Measurements from ENCODE around the gene OGDHL. TPM values are rescaled to one million over a fixed set of nuclear protein-coding genes. Genes with fewer than 3 reads are reported as not detected.
A peak's percentile ranks its signal among the peaks of the same experiment; 100 is the strongest.

Gene OGDHL
- total RNA-seq, 1 donor from 2014 or later = 1.9 TPM

GRCh38 chr10:49750546-49750945 is 11.6 kb downstream of the OGDHL start:
- TF ChIP-seq CTCF (IDR thresholded peaks at IDR 0.05; ENCODE audit: insufficient read depth, low read depth, low read length) (no peak), EZH2 (IDR thresholded peaks at IDR 0.05; ENCODE audit: insufficient read depth, low read length) (no peak)
- Mint-ChIP-seq H3K9me3 (ENCODE audit: unreplicated experiment) (peaks cover 2% of the 10 kb centered on the region), H3K36me3 (ENCODE audit: low read depth, unreplicated experiment) (no peaks in the 10 kb centered on the region), H3K27ac (ENCODE audit: unreplicated experiment) (peak overlapping the region; percentile 18), H3K4me1 (ENCODE audit: low read depth, unreplicated experiment) (peaks cover 3% of the 10 kb centered on the region), H3K4me3 (ENCODE audit: unreplicated experiment) (no peak overlapping the region), H3K27me3 (ENCODE audit: low read depth, unreplicated experiment) (peaks cover 19% of the 10 kb centered on the region)
- no peak overlapping the region for H3K4me2 ChIP-seq (ENCODE audit: low read length)
- H3K27me3 ChIP-seq (ENCODE audit: insufficient read depth, low read length) = no peaks in the 10 kb centered on the region
- no peaks in the 10 kb centered on the region for H4K20me1 ChIP-seq (ENCODE audit: insufficient read depth, low read length)
- no peaks in the 10 kb centered on the region for H3K79me2 ChIP-seq (ENCODE audit: insufficient read depth, low read length)
- FAIRE-seq (no peak), DNase-seq (ENCODE audit: low read depth) (no peak)
- H3K9ac ChIP-seq (ENCODE audit: low read length) = no peak overlapping the region
- H2AFZ ChIP-seq (ENCODE audit: low read depth, low read length) = no peak overlapping the region
- H3K4me3 ChIP-seq (ENCODE audit: insufficient read depth, low read depth, low read length) = no peak overlapping the region
- H3K36me3 ChIP-seq (ENCODE audit: insufficient read depth, low read length) = no peaks in the 10 kb centered on the region
- H3K4me1 ChIP-seq (ENCODE audit: insufficient read depth, low read length) = no peaks in the 10 kb centered on the region
- no peak overlapping the region for H3K27ac ChIP-seq (ENCODE audit: low read depth, low read length)
- no peaks in the 10 kb centered on the region for H3K9me3 ChIP-seq (ENCODE audit: insufficient read depth, low read depth, low read length)

DNA sequence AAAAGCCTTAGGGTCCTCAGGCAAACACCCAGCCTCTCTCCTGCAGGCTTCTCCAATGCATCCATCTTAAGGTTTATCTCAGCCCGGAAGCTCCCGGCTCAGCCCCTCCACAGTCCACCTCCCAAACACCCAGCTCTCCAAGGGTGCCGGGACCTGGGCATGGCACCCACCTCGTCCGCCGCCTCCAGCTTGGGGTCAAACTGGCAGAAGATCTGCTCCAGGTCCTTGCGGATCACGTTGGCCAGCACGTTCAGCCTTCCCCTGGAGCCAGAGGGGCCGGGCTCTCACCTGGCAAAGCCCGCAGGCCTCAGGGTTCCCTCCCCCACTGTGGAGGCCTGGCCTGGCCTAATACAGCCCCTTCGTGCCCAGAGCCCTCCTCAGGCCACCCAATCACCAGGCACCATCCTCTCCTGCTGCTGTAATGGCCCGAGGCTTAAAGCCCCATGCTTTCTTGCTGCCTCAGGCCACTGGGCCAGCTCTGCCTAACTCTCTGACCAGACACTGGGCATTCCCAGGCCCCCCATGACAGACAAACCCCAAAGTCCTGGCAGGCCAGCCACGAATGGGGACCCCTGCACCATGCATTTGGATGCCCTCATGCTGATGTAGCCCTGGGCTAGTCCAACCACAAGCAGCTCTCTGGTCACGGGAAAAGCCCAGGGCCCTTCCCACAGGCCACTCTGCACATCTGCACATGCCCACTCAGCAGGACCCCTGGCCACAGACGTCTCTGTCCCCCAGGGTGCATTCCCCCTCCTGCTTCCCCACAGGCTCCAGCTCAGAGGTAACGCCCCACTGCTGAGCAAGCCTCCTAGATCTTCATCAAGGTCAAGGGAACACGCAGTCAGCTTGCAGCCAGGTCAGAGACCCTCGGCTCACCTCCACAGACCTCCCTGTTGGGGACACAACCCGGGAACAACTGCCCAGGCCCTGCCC is 12.3 kb downstream of the OGDHL start:
- H3K36me3 ChIP-seq (ENCODE audit: insufficient read depth, low read length) = no peaks in the 10 kb centered on the region
- H3K79me2 ChIP-seq (ENCODE audit: insufficient read depth, low read length) = no peaks in the 10 kb centered on the region
- no peak overlapping the region for H3K27ac Mint-ChIP-seq (ENCODE audit: unreplicated experiment)
- H3K4me2 ChIP-seq (ENCODE audit: low read length) = no peak overlapping the region
- H3K4me3 ChIP-seq (ENCODE audit: insufficient read depth, low read depth, low read length) = no peak overlapping the region
- peaks cover 1% of the 10 kb centered on the region for H3K4me1 Mint-ChIP-seq (ENCODE audit: low read depth, unreplicated experiment)
- no peak overlapping the region for H3K4me3 Mint-ChIP-seq (ENCODE audit: unreplicated experiment)
- no peaks in the 10 kb centered on the region for H4K20me1 ChIP-seq (ENCODE audit: insufficient read depth, low read length)
- H3K27me3 ChIP-seq (ENCODE audit: insufficient read depth, low read length) = no peaks in the 10 kb centered on the region
- no peak for DNase-seq (ENCODE audit: low read depth)
- no peak overlapping the region for H3K9ac ChIP-seq (ENCODE audit: low read length)
- H3K9me3 Mint-ChIP-seq (ENCODE audit: unreplicated experiment) = peaks cover 2% of the 10 kb centered on the region
- no peak overlapping the region for H2AFZ ChIP-seq (ENCODE audit: low read depth, low read length)
- no peak for TF ChIP-seq EZH2 (IDR thresholded peaks at IDR 0.05; ENCODE audit: insufficient read depth, low read length)
- TF ChIP-seq CTCF (IDR thresholded peaks at IDR 0.05; ENCODE audit: insufficient read depth, low read depth, low read length) = no peak
- H3K4me1 ChIP-seq (ENCODE audit: insufficient read depth, low read length) = no peaks in the 10 kb centered on the region
- no peak for FAIRE-seq
- no peaks in the 10 kb centered on the region for H3K9me3 ChIP-seq (ENCODE audit: insufficient read depth, low read depth, low read length)
- no peaks in the 10 kb centered on the region for H3K36me3 Mint-ChIP-seq (ENCODE audit: low read depth, unreplicated experiment)
- no peak overlapping the region for H3K27ac ChIP-seq (ENCODE audit: low read depth, low read length)
- H3K27me3 Mint-ChIP-seq (ENCODE audit: low read depth, unreplicated experiment) = peaks cover 19% of the 10 kb centered on the region

- no peaks in the 10 kb centered on the region for H3K36me3 ChIP-seq (ENCODE audit: insufficient read depth, low read length)
- no peaks in the 10 kb centered on the region for H3K9me3 ChIP-seq (ENCODE audit: insufficient read depth, low read depth, low read length)
- no peak overlapping the region for H2AFZ ChIP-seq (ENCODE audit: low read depth, low read length)
- no peak overlapping the region for H3K9ac ChIP-seq (ENCODE audit: low read length)
- H3K4me1 ChIP-seq (ENCODE audit: insufficient read depth, low read length) = no peaks in the 10 kb centered on the region
- no peak overlapping the region for H3K4me2 ChIP-seq (ENCODE audit: low read length)
- H3K4me1 Mint-ChIP-seq (ENCODE audit: low read depth, unreplicated experiment) = peaks cover 1% of the 10 kb centered on the region
- peaks cover 2% of the 10 kb centered on the region for H3K36me3 Mint-ChIP-seq (ENCODE audit: low read depth, unreplicated experiment)
- FAIRE-seq (no peak), DNase-seq (ENCODE audit: low read depth) (no peak)
- no peak overlapping the region for H3K27ac ChIP-seq (ENCODE audit: low read depth, low read length)
- H3K27me3 Mint-ChIP-seq (ENCODE audit: low read depth, unreplicated experiment) = peaks cover 19% of the 10 kb centered on the region
- H3K79me2 ChIP-seq (ENCODE audit: insufficient read depth, low read length) = no peaks in the 10 kb centered on the region
- no peaks in the 10 kb centered on the region for H4K20me1 ChIP-seq (ENCODE audit: insufficient read depth, low read length)
- TF ChIP-seq EZH2 (IDR thresholded peaks at IDR 0.05; ENCODE audit: insufficient read depth, low read length) (no peak), CTCF (IDR thresholded peaks at IDR 0.05; ENCODE audit: insufficient read depth, low read depth, low read length) (no peak)
- H3K4me3 ChIP-seq (ENCODE audit: insufficient read depth, low read depth, low read length) = no peak overlapping the region
- H3K4me3 Mint-ChIP-seq (ENCODE audit: unreplicated experiment) = no peak overlapping the region
- no peak overlapping the region for H3K27ac Mint-ChIP-seq (ENCODE audit: unreplicated experiment)
- H3K9me3 Mint-ChIP-seq (ENCODE audit: unreplicated experiment) = peaks cover 2% of the 10 kb centered on the region
- H3K27me3 ChIP-seq (ENCODE audit: insufficient read depth, low read length) = no peaks in the 10 kb centered on the region
Measured at GRCh38 chr10:49749144-49749543, 13.0 kb downstream of the OGDHL start.

All from astrocyte (in vitro differentiated cells and primary cell).